CD4-positive, alpha-beta memory T cell (primary cell): ENCODE results near the gene GADD45A. TPM values are rescaled to one million over a fixed set of nuclear protein-coding genes. Genes with fewer than 3 reads are reported as not detected.
"Not testable (repeated sequence)": the region's sequence is repeated elsewhere in the genome, so short reads cannot be mapped to it uniquely, and the experiment has no call there.

Experiments used
- CTCF ChIA-PET: fragments of 350-600 bp; sonication (Branson Sonifier 250); formaldehyde crosslinking; loops from one replicate; lab custom pipeline; 2021; ENCODE audit warnings: inconsistent platforms; ENCODE audit not compliant: partially characterized antibody; lab: Charles Lee
- POLR2A ChIA-PET: fragments of 350-600 bp; sonication (Branson Sonifier 250); formaldehyde crosslinking; loops from one replicate; lab custom pipeline; 2021; ENCODE audit not compliant: partially characterized antibody; lab: Charles Lee
- DNase-seq, 5 donors: peaks; one replicate each; pipeline versions ENCODE4 v3.0.0 to v3.0.0-alpha.2; 2020 to 2022; ENCODE audit warnings: mixed read lengths in 1 of 5
- H3K27ac ChIP-seq: one replicate; pipeline ENCODE4 v1.7.0; 2013; ENCODE audit warnings: low read depth, low read length
- H3K27me3 ChIP-seq: 2 replicates; pipeline ENCODE4 v1.7.0; 2013; ENCODE audit warnings: mild to moderate bottlenecking, low read length, moderate library complexity; ENCODE audit not compliant: insufficient read depth
- H3K36me3 ChIP-seq: 2 replicates; pipeline ENCODE4 v1.7.0; 2013; ENCODE audit warnings: mild to moderate bottlenecking, low read length, moderate library complexity; ENCODE audit not compliant: insufficient read depth
- H3K4me1 ChIP-seq: 2 replicates; pipeline ENCODE4 v1.7.0; 2013; ENCODE audit warnings: mild to moderate bottlenecking, low read length, moderate library complexity; ENCODE audit not compliant: insufficient read depth
- H3K4me3 ChIP-seq, 2 donors: one replicate each; pipeline ENCODE4 v1.7.0; 2013; ENCODE audit warnings: low read length in 2 of 2, mild to moderate bottlenecking in 1 of 2
- H3K9me3 ChIP-seq, 2 donors: one replicate each; pipeline ENCODE4 v1.7.0; 2013; ENCODE audit warnings: low read length in 2 of 2, control low read depth in 1 of 2; ENCODE audit not compliant: control insufficient read depth in 1 of 2
- H3K27ac Mint-ChIP-seq, 7 donors: one replicate each; pipeline ENCODE4 v1.8.0; 2020 to 2021; ENCODE audit warnings: mixed read lengths in 7 of 7, mild to moderate bottlenecking in 6 of 7, inconsistent platforms in 3 of 7, moderate library complexity in 3 of 7
- H3K27me3 Mint-ChIP-seq, 2 donors: one replicate each; pipeline ENCODE4 v1.8.0; 2020 to 2021; ENCODE audit warnings: mixed read lengths in 2 of 2
- H3K36me3 Mint-ChIP-seq, 2 donors: one replicate each; pipeline ENCODE4 v1.8.0; 2020 to 2021; ENCODE audit warnings: mixed read lengths in 2 of 2, inconsistent platforms in 1 of 2, mild to moderate bottlenecking in 1 of 2
- H3K4me1 Mint-ChIP-seq, 4 donors: one replicate each; pipeline ENCODE4 v1.8.0; 2020 to 2021; ENCODE audit warnings: mixed read lengths in 4 of 4, mild to moderate bottlenecking in 1 of 4
- H3K4me3 Mint-ChIP-seq, 8 donors: one replicate each; pipeline ENCODE4 v1.8.0; 2020 to 2021; ENCODE audit warnings: mixed read lengths in 8 of 8, mild to moderate bottlenecking in 7 of 8, moderate library complexity in 6 of 8, inconsistent platforms in 3 of 8
- H3K9me3 Mint-ChIP-seq, 8 donors: one replicate each; pipeline ENCODE4 v1.8.0; 2020 to 2021; ENCODE audit warnings: mixed read lengths in 8 of 8, mild to moderate bottlenecking in 5 of 8, inconsistent platforms in 3 of 8, moderate library complexity in 1 of 8
- intact Hi-C: fragments of 100-400 bp; cut with micrococcal nuclease; formaldehyde crosslinking; loops from one replicate; pipeline ENCODE4 v1.15.1; 2023
- polyA plus RNA-seq, 2 donors: library from polyadenylated mRNA; unstranded; fragments of 300-500 nt; fragmentation: Illumina TruSeq; gene quantifications; one replicate each; pipeline ENCODE4 v1.2.3, GENCODE V29; 2021
- total RNA-seq, 2 experiments: library from RNA; stranded (reverse); gene quantifications; one replicate each; pipeline ENCODE4 v1.2.3, GENCODE V29; 2021

Gene GADD45A
- total and polyA plus RNA-seq, 4 experiments from 2014 or later: 6.4 to 26.8 (median 23.3) TPM

DNA sequence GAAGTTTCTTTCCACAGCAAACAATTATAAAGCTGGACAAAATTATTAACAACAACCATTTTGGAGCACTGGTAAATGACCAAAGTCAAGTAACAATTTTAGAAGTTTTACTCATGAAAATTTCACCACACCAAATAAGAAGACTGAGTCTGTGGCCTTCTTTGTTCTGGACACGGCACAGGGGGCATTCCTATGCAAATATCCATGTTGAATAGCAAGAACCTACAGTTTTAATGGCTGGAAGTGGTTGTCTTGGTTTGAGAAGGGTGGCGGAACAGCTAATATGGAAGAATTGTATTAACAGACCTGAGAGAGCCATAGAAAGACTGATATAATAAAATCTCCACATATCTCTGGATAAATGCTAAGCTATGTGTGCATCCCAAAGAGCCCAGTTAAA is 29.4 kb upstream of the GADD45A start:
- Mint-ChIP-seq H3K27me3 (peaks cover 9 to 19% of the 10 kb centered on the region in 2 donors), H3K27ac (no peak overlapping the region), H3K9me3 (no peaks in the 10 kb centered on the region), H3K4me3 (no peak overlapping the region), H3K4me1 (no peaks in the 10 kb centered on the region), H3K36me3 (no peaks in the 10 kb centered on the region)
- DNase-seq: no peak
- POLR2A ChIA-PET: no interaction called here
- no peak overlapping the region for H3K27ac ChIP-seq
- H3K36me3 ChIP-seq: no peaks in the 10 kb centered on the region
- intact Hi-C loops: no loop called here
- no peaks in the 10 kb centered on the region for H3K27me3 ChIP-seq
- H3K4me3 ChIP-seq: no peak overlapping the region
- no peaks in the 10 kb centered on the region for H3K9me3 ChIP-seq
- no peaks in the 10 kb centered on the region for H3K4me1 ChIP-seq
- CTCF ChIA-PET: interaction anchor here (0.7 kb wide), 1 partner anchor 31 kb away, joined by 4 read pairs; no protein-coding TSS in a partner anchor

DNA sequence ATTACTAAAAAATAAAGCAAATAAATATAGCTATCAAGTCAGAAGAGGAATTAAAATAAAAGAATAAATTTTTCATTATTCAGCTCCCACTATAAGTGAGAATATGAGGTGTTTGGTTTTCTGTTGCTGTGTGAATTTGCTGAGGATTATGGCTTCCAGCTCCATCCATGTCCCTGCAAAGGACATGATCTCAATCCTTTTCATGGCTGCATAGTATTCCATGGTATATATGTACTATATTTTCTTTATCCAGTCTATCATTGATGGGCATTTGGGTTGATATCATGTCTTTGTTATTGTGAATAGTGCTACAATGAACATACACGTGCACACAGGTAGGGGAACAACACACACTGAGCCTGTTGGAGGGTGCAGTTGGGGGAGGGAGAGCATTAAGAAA is 27.8 kb upstream of the GADD45A start:
- DNase-seq, H3K4me3 ChIP-seq, H3K36me3 ChIP-seq, H3K27ac ChIP-seq, H3K4me3 Mint-ChIP-seq, H3K4me1 Mint-ChIP-seq, H3K9me3 Mint-ChIP-seq, H3K27ac Mint-ChIP-seq, H3K27me3 ChIP-seq, H3K4me1 ChIP-seq, intact Hi-C loops, POLR2A ChIA-PET, H3K36me3 Mint-ChIP-seq, CTCF ChIA-PET, H3K9me3 ChIP-seq: not testable (repeated sequence)
- H3K27me3 Mint-ChIP-seq: peaks cover 13 to 29% of the 10 kb centered on the region in 2 donors

DNA sequence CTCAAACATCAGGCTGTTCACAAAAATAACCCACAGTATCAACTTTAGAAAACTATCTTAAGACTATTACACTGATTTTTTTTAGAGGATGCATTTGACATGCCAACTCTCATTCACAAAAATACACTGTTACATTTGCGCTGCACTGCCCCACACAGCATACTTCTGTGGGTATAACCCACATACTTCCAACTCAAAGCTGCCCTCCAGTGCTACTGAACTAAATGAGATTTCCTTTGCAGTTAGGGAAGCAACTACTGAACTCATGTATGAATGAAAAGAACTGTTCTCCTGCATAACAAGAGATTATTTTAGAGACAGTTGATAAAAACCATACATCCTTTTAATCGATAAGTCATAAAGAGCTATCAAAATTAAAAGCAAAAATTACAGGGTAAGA is 25.8 kb upstream of the GADD45A start:
- Mint-ChIP-seq H3K36me3 (no peaks in the 10 kb centered on the region), H3K9me3 (no peaks in the 10 kb centered on the region), H3K27me3 (peaks cover 13 to 32% of the 10 kb centered on the region in 2 donors), H3K4me1 (no peaks in the 10 kb centered on the region), H3K27ac (no peak overlapping the region), H3K4me3 (no peak overlapping the region)
- Histone ChIP-seq H3K9me3 (no peaks in the 10 kb centered on the region), H3K27me3 (no peaks in the 10 kb centered on the region), H3K36me3 (no peaks in the 10 kb centered on the region), H3K4me3 (no peak overlapping the region), H3K4me1 (no peaks in the 10 kb centered on the region), H3K27ac (no peak overlapping the region)
- intact Hi-C loops: no loop called here
- POLR2A ChIA-PET: no interaction called here
- DNase-seq: no peak
- CTCF ChIA-PET: no interaction called here

DNA sequence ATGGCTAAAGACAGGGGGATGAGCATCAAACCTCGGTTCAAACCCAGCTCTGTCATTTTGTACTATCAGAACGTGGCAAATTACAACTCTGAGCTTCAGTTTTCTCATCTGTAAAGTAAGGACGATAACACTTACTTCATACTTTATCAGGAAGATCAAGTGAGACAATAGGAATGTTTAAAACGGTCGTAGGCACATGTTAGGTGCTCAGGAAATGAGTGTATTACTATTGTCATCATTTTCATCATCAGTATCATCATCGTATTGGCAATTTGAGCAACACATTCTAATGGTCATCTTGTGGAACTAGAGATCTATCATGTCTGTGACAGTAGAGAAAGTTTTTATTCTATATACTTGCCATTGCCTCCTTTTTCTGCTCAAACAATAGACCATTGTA is 22.1 kb upstream of the GADD45A start:
- intact Hi-C loops: no loop called here
- CTCF ChIA-PET: interaction anchor here (1.3 kb wide), 2 partner anchors 13 to 98 kb away, joined by 3 to 4 read pairs; no protein-coding TSS in a partner anchor

DNA sequence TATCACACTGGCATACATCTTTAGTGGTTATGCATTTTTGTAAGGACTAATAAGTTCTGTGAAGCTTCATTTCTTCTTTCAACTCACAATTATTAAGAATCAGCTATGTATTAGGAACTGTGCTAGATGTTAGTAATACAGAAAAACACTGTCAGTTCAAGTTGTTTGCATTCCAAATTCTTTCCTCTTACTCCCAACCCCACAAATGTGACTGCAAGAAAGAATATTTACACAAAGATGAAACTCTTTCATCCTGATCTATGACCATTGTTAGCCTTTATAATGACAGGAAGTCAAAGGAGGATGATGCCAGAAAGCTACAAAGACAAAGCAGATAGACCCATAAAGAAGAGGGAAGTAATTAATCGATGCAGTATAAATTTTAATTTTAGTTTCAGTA is 21.0 kb upstream of the GADD45A start:
- Histone ChIP-seq H3K9me3 (no peaks in the 10 kb centered on the region), H3K27ac (no peak overlapping the region), H3K4me3 (no peak overlapping the region), H3K36me3 (no peaks in the 10 kb centered on the region), H3K4me1 (no peaks in the 10 kb centered on the region), H3K27me3 (no peaks in the 10 kb centered on the region)
- H3K27me3 Mint-ChIP-seq: peaks cover 18 to 31% of the 10 kb centered on the region in 2 donors
- H3K9me3 Mint-ChIP-seq: peaks cover 0 to 3% (median 0%) of the 10 kb centered on the region in 8 donors
- H3K36me3 Mint-ChIP-seq: no peaks in the 10 kb centered on the region
- intact Hi-C loops: no loop called here
- CTCF ChIA-PET: interaction anchor here (1.3 kb wide), 2 partner anchors 12 to 96 kb away, joined by 3 to 4 read pairs; no protein-coding TSS in a partner anchor
- no peak overlapping the region for H3K27ac Mint-ChIP-seq
- no peak overlapping the region for H3K4me3 Mint-ChIP-seq
- no peaks in the 10 kb centered on the region for H3K4me1 Mint-ChIP-seq
- no peak for DNase-seq
- POLR2A ChIA-PET: no interaction called here

More for the DNA sequence above, 22.1 kb upstream of the GADD45A start:
- no peak for DNase-seq
- Histone ChIP-seq H3K27ac (no peak overlapping the region), H3K36me3 (no peaks in the 10 kb centered on the region), H3K4me3 (no peak overlapping the region), H3K27me3 (no peaks in the 10 kb centered on the region), H3K9me3 (no peaks in the 10 kb centered on the region), H3K4me1 (no peaks in the 10 kb centered on the region)
- Mint-ChIP-seq H3K36me3 (no peaks in the 10 kb centered on the region), H3K4me1 (no peaks in the 10 kb centered on the region), H3K27me3 (peaks cover 14 to 37% of the 10 kb centered on the region in 2 donors), H3K27ac (no peak overlapping the region), H3K4me3 (no peak overlapping the region), H3K9me3 (peaks cover 0 to 2% (median 0%) of the 10 kb centered on the region in 8 donors)
- POLR2A ChIA-PET: no interaction called here

DNA sequence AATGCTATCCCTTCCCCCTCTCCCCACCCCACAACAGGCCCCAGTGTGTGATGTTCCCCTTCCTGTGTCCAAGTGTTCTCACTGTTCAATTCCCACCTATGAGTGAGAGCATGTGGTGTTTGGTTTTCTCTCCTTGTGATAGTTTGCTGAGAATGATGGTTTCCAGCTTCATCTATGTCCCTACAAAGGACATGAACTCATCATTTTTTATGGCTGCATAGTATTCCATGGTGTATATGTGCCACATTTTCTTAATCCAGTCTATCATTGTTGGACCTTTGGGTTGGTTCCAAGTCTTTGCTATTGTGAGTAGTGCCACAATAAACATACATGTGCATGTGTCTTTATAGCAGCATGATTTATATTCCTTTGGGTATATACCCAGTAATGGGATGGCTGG is 19.7 kb upstream of the GADD45A start:
- POLR2A ChIA-PET, H3K36me3 ChIP-seq, H3K4me1 ChIP-seq, intact Hi-C loops, H3K27ac ChIP-seq, H3K4me3 Mint-ChIP-seq, H3K4me3 ChIP-seq, H3K27me3 ChIP-seq, H3K27ac Mint-ChIP-seq, H3K36me3 Mint-ChIP-seq, H3K9me3 ChIP-seq, H3K4me1 Mint-ChIP-seq, DNase-seq, CTCF ChIA-PET, H3K9me3 Mint-ChIP-seq: not testable (repeated sequence)
- peaks cover 15 to 23% of the 10 kb centered on the region in 2 donors for H3K27me3 Mint-ChIP-seq

DNA sequence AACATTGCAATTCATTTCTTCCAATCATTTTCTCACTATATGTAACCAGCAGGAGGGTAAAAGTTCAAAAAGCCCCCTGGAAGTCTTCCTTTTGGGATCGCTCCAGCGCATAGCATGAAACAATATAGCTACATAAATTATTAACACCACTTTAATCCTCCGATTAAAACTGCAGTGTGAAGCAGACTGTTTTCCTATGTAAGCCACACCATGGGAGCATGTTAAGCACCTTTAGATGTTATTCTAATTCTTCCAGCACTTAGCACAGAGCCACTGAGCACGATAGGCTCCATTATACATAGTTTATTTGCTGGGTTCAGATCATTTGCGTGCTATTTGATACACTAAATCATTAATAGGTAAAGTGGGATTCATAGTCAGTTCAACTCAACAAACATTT is 18.4 kb upstream of the GADD45A start:
- Histone ChIP-seq H3K36me3 (no peaks in the 10 kb centered on the region), H3K27me3 (no peaks in the 10 kb centered on the region), H3K4me3 (no peak overlapping the region), H3K9me3 (no peaks in the 10 kb centered on the region), H3K27ac (no peak overlapping the region), H3K4me1 (no peaks in the 10 kb centered on the region)
- Mint-ChIP-seq H3K9me3 (peaks cover 0 to 3% (median 0%) of the 10 kb centered on the region in 8 donors), H3K4me1 (no peaks in the 10 kb centered on the region), H3K36me3 (no peaks in the 10 kb centered on the region), H3K4me3 (no peak overlapping the region), H3K27ac (no peak overlapping the region), H3K27me3 (peaks cover 13 to 19% of the 10 kb centered on the region in 2 donors)
- CTCF ChIA-PET: no interaction called here
- intact Hi-C loops: no loop called here
- POLR2A ChIA-PET: no interaction called here
- no peak for DNase-seq

DNA sequence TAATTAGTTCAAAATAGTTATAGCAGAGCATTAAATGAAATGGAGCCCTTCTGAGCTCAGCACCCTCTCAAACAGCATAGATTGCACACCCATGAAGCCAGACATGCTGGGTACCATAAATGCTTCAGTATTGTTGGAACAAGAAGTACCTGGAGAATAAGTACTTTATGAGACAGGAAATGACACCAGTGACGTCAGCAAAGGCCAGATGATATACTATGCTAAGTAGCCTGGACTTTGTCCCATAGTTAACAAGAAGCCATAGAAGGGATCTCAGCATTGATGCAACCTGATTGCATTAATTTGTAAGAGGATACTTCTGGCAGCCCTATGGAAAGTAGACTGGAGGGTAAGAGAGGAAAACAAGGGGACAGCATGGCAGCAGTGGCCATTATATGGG is 16.3 kb upstream of the GADD45A start:
- ChIA-PET POLR2A (no interaction called here), CTCF (no interaction called here)
- Histone ChIP-seq H3K4me1 (peaks cover under 1% of the 10 kb centered on the region), H3K27me3 (no peaks in the 10 kb centered on the region), H3K4me3 (no peak overlapping the region), H3K36me3 (no peaks in the 10 kb centered on the region), H3K9me3 (no peaks in the 10 kb centered on the region), H3K27ac (no peak overlapping the region)
- Mint-ChIP-seq H3K4me1 (peaks cover 0 to 4% (median 1%) of the 10 kb centered on the region in 4 donors), H3K27ac (no peak overlapping the region), H3K27me3 (peaks cover 15 to 16% of the 10 kb centered on the region in 2 donors), H3K4me3 (no peak overlapping the region), H3K9me3 (peaks cover 0 to 3% (median 0%) of the 10 kb centered on the region in 8 donors), H3K36me3 (no peaks in the 10 kb centered on the region)
- no peak for DNase-seq
- intact Hi-C loops: no loop called here
